Hepatocyte (in vitro differentiated cells): ENCODE results near the gene PPP1R2.
"Not testable (repeated sequence)": the region's sequence is repeated elsewhere in the genome, so short reads cannot be mapped to it uniquely, and the experiment has no call there.

ENCODE experiments used
- EZH2 ChIP-seq: fragments of 200-600 bp; sonication (generic); IDR thresholded peaks from 2 replicates; pipeline ENCODE4 v1.6.1; 2016; ENCODE audit warnings: antibody characterized with exemption, mild to moderate bottlenecking, borderline replicate concordance
- TF ChIP-seq, protein P1 (sequence below): fragments of 200-600 bp; sonication (generic); IDR thresholded peaks from 2 replicates; pipeline ENCODE4 v1.5.1; 2016; ENCODE audit warnings: antibody characterized with exemption, mild to moderate bottlenecking; ENCODE audit not compliant: poor library complexity

DNA sequence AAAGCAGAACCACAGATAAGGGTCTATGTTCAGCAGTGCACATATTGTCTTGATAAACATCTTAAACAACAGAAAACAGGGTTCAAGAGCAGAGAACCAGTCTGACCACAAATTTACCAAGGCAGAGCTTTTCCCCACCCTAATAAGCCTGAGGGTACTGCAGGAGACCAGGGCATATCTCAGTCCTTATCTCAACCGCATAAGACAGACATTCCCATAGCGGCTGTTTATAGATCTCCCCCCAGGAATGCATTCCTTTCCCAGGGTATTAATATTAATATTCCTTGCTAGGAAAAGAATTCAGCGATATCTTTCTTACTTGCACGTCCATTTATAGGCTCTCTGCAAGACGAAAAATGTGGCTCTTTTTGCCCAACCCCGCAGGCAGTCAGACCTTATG is 46.7 kb upstream of the PPP1R2 start:
- TF ChIP-seq EZH2 = not testable (repeated sequence)
- TF ChIP-seq, protein P1, sequence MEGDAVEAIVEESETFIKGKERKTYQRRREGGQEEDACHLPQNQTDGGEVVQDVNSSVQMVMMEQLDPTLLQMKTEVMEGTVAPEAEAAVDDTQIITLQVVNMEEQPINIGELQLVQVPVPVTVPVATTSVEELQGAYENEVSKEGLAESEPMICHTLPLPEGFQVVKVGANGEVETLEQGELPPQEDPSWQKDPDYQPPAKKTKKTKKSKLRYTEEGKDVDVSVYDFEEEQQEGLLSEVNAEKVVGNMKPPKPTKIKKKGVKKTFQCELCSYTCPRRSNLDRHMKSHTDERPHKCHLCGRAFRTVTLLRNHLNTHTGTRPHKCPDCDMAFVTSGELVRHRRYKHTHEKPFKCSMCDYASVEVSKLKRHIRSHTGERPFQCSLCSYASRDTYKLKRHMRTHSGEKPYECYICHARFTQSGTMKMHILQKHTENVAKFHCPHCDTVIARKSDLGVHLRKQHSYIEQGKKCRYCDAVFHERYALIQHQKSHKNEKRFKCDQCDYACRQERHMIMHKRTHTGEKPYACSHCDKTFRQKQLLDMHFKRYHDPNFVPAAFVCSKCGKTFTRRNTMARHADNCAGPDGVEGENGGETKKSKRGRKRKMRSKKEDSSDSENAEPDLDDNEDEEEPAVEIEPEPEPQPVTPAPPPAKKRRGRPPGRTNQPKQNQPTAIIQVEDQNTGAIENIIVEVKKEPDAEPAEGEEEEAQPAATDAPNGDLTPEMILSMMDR = not testable (repeated sequence)
